ENCODE data around the gene AKAP9. TPM values are rescaled to one million over a fixed set of nuclear protein-coding genes. Genes with fewer than 3 reads are reported as not detected.
A peak's percentile ranks its signal among the peaks of the same experiment; 100 is the strongest.

The AKAP9 gene
- total and polyA plus RNA-seq, 4 donors, result 14.6 to 97.7 (median 57.0) TPM

DNA sequence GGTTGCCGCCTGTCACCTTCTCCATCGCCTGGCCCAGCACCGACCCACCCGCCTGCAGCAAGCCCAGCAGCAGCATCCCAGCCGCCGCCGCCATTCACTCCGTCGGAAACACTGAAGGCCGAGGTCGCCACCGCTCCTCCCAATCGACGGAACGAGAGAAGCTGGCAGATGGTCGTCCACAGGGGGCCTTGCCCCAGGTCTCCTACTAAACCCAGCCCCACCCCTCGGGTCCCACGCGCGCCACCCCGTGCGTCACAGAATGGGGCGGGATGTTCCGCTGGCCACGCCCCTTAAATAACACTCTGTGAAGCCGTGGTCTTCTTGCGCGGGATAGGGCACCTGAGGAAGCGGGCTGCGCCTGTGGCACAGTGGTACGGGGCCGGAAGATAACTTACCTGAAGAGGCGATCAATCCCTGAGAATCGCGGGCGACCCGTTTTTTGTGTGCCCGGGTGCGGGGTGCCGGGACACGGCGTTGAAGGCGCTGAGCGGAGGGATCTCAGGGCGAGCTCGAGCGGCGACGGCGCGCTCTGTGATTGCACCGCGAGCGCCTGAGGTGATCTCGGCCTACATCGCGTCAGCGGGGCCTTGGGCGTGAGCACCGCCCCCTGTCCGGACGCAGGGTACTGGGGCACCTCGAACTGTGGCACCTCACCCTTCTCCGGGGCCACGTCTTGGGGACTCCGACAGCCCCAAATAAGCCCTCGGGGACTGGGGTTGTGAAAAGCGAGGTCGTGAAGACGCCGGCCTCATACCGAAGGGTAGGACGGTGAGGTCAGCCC lies 193.8 kb downstream of the AKAP9 start, which contains the start of gene CYP51A1:
TSS of gene CYP51A1 (minus strand) at position 207 of the 781 bp plus-strand sequence. CDS start at position 94, 113 bp downstream.
- Histone ChIP-seq H3K9me3 (ENCODE audit: control insufficient read depth in 4 of 4, low read length in 3 of 4) (no peaks in the 10 kb centered on the region), H3K27ac (ENCODE audit: low read depth in 1 of 2, low read length in 2 of 2) (peak within 1 kb of the TSS; percentile 91 to 97), H3K36me3 (ENCODE audit: control insufficient read depth in 4 of 4, insufficient read depth in 3 of 4, low read depth in 1 of 4, low read length in 3 of 4) (peaks cover 5 to 9% (median 7%) of the 10 kb centered on the region in 4 donors), H3K4me3 (ENCODE audit: low read depth in 1 of 3, low read length in 3 of 3) (peak within 1 kb of the TSS; percentile 71 to 93 (median 93)), H3K4me1 (ENCODE audit: control insufficient read depth in 4 of 4, insufficient read depth in 4 of 4, low read length in 3 of 4) (peaks cover 2 to 25% (median 13%) of the 10 kb centered on the region in 4 donors), H3K27me3 (ENCODE audit: control insufficient read depth in 4 of 4, insufficient read depth in 4 of 4, low read length in 3 of 4) (no peaks in the 10 kb centered on the region), H3K9ac (ENCODE audit: low read depth in 1 of 2, low read length in 2 of 2) (peak within 1 kb of the TSS; percentile 88 to 92)
- under 1% methylated on average over 73 of the region's 73 CpGs for WGBS
- peak; percentile 98 for DNase-seq (ENCODE audit: low spot score)
- TF ChIP-seq TAF1 (conservative IDR thresholded peaks at IDR 0.05), result peak; percentile 39
- TF ChIP-seq, protein P1, sequence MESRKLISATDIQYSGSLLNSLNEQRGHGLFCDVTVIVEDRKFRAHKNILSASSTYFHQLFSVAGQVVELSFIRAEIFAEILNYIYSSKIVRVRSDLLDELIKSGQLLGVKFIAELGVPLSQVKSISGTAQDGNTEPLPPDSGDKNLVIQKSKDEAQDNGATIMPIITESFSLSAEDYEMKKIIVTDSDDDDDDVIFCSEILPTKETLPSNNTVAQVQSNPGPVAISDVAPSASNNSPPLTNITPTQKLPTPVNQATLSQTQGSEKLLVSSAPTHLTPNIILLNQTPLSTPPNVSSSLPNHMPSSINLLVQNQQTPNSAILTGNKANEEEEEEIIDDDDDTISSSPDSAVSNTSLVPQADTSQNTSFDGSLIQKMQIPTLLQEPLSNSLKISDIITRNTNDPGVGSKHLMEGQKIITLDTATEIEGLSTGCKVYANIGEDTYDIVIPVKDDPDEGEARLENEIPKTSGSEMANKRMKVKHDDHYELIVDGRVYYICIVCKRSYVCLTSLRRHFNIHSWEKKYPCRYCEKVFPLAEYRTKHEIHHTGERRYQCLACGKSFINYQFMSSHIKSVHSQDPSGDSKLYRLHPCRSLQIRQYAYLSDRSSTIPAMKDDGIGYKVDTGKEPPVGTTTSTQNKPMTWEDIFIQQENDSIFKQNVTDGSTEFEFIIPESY (IDR thresholded peaks at IDR 0.05), result peak; percentile 85
- TF ChIP-seq, protein P2, sequence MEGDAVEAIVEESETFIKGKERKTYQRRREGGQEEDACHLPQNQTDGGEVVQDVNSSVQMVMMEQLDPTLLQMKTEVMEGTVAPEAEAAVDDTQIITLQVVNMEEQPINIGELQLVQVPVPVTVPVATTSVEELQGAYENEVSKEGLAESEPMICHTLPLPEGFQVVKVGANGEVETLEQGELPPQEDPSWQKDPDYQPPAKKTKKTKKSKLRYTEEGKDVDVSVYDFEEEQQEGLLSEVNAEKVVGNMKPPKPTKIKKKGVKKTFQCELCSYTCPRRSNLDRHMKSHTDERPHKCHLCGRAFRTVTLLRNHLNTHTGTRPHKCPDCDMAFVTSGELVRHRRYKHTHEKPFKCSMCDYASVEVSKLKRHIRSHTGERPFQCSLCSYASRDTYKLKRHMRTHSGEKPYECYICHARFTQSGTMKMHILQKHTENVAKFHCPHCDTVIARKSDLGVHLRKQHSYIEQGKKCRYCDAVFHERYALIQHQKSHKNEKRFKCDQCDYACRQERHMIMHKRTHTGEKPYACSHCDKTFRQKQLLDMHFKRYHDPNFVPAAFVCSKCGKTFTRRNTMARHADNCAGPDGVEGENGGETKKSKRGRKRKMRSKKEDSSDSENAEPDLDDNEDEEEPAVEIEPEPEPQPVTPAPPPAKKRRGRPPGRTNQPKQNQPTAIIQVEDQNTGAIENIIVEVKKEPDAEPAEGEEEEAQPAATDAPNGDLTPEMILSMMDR (IDR thresholded peaks at IDR 0.05; ENCODE audit: low read depth, low read length, missing input control), result peak; percentile 5
- peak in 1 of 2 donors; percentile 44 for TF ChIP-seq EGR1 (IDR thresholded peaks at IDR 0.05; ENCODE audit: low read depth in 2 of 2)
- peak; percentile 57 to 86 for TF ChIP-seq RXRA (IDR thresholded peaks at IDR 0.05)
- TF ChIP-seq, protein P3, sequence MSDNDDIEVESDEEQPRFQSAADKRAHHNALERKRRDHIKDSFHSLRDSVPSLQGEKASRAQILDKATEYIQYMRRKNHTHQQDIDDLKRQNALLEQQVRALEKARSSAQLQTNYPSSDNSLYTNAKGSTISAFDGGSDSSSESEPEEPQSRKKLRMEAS (IDR thresholded peaks at IDR 0.05), result peak; percentile 69
- TF ChIP-seq GABPA (IDR thresholded peaks at IDR 0.05 in 1 of 2, conservative IDR thresholded peaks at IDR 0.05 in 1 of 2), result peak in 1 of 2 donors; percentile 51
- TF ChIP-seq, protein P4, sequence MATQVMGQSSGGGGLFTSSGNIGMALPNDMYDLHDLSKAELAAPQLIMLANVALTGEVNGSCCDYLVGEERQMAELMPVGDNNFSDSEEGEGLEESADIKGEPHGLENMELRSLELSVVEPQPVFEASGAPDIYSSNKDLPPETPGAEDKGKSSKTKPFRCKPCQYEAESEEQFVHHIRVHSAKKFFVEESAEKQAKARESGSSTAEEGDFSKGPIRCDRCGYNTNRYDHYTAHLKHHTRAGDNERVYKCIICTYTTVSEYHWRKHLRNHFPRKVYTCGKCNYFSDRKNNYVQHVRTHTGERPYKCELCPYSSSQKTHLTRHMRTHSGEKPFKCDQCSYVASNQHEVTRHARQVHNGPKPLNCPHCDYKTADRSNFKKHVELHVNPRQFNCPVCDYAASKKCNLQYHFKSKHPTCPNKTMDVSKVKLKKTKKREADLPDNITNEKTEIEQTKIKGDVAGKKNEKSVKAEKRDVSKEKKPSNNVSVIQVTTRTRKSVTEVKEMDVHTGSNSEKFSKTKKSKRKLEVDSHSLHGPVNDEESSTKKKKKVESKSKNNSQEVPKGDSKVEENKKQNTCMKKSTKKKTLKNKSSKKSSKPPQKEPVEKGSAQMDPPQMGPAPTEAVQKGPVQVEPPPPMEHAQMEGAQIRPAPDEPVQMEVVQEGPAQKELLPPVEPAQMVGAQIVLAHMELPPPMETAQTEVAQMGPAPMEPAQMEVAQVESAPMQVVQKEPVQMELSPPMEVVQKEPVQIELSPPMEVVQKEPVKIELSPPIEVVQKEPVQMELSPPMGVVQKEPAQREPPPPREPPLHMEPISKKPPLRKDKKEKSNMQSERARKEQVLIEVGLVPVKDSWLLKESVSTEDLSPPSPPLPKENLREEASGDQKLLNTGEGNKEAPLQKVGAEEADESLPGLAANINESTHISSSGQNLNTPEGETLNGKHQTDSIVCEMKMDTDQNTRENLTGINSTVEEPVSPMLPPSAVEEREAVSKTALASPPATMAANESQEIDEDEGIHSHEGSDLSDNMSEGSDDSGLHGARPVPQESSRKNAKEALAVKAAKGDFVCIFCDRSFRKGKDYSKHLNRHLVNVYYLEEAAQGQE (IDR thresholded peaks at IDR 0.05), result peak; percentile 90
- TF ChIP-seq SP1 (IDR thresholded peaks at IDR 0.05), result peak; percentile 86
- TF ChIP-seq, protein P5, sequence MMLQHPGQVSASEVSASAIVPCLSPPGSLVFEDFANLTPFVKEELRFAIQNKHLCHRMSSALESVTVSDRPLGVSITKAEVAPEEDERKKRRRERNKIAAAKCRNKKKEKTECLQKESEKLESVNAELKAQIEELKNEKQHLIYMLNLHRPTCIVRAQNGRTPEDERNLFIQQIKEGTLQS (IDR thresholded peaks at IDR 0.05), result no peak
- peak; percentile 93 for TF ChIP-seq YY1 (IDR thresholded peaks at IDR 0.05)
- TF ChIP-seq FOXA1 (IDR thresholded peaks at IDR 0.05), result no peak
- peak; percentile 11 for TF ChIP-seq NR2F2 (IDR thresholded peaks at IDR 0.05)
- TF ChIP-seq JUND (IDR thresholded peaks at IDR 0.05), result no peak
- TF ChIP-seq FOXA2 (IDR thresholded peaks at IDR 0.05), result peak; percentile 27
- TF ChIP-seq RAD21 (IDR thresholded peaks at IDR 0.05), result peak in 1 of 2 donors; percentile 7
- no peak for TF ChIP-seq HNF4A (conservative IDR thresholded peaks at IDR 0.05)
